Left ventricle myocardium inferior (tissue), 1 donor: Measurements from ENCODE around the gene KCNMA1. TPM values are rescaled to one million over a fixed set of nuclear protein-coding genes. Genes with fewer than 3 reads are reported as not detected.

Experiments used
- DNase-seq: peaks from one replicate; pipeline ENCODE4 v3.0.0-alpha.2; 2020
- H3K27ac ChIP-seq: fragments of 200-600 bp; replicated peaks from 2 replicates; pipeline ENCODE4 v1.8.0; 2021
- H3K27me3 ChIP-seq: fragments of 200-600 bp; 2 replicates; pipeline ENCODE4 v1.8.0; 2021; ENCODE audit warnings: low read depth
- H3K36me3 ChIP-seq: fragments of 200-600 bp; 2 replicates; pipeline ENCODE4 v1.8.0; 2021
- H3K4me1 ChIP-seq: fragments of 200-600 bp; 2 replicates; pipeline ENCODE4 v1.8.0; 2021
- H3K4me3 ChIP-seq: fragments of 200-600 bp; 2 replicates; pipeline ENCODE4 v1.8.0; 2021; ENCODE audit warnings: mild to moderate bottlenecking, moderate library complexity
- H3K9me3 ChIP-seq: fragments of 200-600 bp; replicated peaks from 2 replicates; pipeline ENCODE4 v1.8.0; 2021
- intact Hi-C: fragments of 100-400 bp; cut with micrococcal nuclease; formaldehyde crosslinking; loops from one replicate; pipeline ENCODE4 v1.11.0; 2022
- total RNA-seq: library from RNA; stranded (reverse); fragmentation: NEBNext Ultra II Directional; extraction: Animal tissue kit (Norgen Biotek cat#: 25700); gene quantifications from one replicate; pipeline ENCODE4 v1.2.1, GENCODE V29; 2021
- TF ChIP-seq, protein P1 (sequence below): fragments of 200-600 bp; IDR thresholded peaks from 2 replicates; pipeline ENCODE4 v1.8.0; 2021; ENCODE audit warnings: antibody characterized with exemption, mild to moderate bottlenecking, borderline replicate concordance
- donor health status: DM: no; HTN: yes; CAD: no; lungs with severe emphysema.

The KCNMA1 gene
- total RNA-seq, 1 donor from 2014 or later, result 1.8 TPM

DNA sequence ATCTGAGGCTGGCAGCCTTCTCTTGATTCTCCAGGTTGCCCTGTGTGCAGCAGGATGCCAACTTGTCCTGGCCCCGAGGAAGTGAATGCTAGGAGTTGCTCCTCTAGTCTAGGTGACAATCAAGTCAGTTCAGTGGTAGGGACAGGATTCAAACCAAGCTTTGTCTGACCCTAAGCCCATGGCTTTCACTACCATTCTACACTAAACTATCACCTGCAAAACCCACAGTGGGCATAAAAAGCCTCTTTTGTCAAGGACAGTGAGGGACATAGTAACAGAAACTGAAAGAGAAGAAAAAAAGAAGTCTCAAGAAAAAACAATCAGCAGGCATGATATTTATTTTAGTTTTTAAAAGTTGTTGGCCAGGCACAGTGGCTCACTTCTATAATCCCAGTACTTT lies 33.5 kb downstream of the KCNMA1 start:
- TF ChIP-seq, protein P1, sequence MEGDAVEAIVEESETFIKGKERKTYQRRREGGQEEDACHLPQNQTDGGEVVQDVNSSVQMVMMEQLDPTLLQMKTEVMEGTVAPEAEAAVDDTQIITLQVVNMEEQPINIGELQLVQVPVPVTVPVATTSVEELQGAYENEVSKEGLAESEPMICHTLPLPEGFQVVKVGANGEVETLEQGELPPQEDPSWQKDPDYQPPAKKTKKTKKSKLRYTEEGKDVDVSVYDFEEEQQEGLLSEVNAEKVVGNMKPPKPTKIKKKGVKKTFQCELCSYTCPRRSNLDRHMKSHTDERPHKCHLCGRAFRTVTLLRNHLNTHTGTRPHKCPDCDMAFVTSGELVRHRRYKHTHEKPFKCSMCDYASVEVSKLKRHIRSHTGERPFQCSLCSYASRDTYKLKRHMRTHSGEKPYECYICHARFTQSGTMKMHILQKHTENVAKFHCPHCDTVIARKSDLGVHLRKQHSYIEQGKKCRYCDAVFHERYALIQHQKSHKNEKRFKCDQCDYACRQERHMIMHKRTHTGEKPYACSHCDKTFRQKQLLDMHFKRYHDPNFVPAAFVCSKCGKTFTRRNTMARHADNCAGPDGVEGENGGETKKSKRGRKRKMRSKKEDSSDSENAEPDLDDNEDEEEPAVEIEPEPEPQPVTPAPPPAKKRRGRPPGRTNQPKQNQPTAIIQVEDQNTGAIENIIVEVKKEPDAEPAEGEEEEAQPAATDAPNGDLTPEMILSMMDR, result no peak
- Histone ChIP-seq H3K4me3 (no peak overlapping the region), H3K27ac (no peak overlapping the region), H3K36me3 (no peaks in the 10 kb centered on the region), H3K4me1 (no peaks in the 10 kb centered on the region), H3K27me3 (peaks cover 88% of the 10 kb centered on the region), H3K9me3 (no peaks in the 10 kb centered on the region)
- DNase-seq, result no peak
- intact Hi-C loops, result no loop called here

DNA sequence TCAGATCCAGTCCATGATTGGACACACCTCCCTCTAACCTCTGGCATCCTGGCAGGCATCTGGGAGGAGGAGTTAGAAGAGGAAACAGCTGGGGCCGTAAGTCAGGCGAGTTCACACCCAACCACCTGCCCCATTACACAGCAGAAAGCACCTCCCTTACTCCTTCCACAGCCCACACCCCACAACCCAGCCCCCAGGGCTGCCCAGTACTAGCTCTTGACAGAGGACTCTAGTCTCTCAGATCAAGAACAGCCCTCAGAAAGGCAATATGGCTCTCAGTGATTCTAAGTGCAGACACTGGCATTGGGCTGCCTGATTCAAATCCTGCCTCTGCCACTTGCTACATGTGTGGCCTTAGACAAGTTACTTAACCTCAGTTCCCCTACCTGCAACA lies 34.1 kb downstream of the KCNMA1 start:
- no peak overlapping the region for H3K27ac ChIP-seq
- DNase-seq, result no peak
- intact Hi-C loops, result no loop called here
- H3K36me3 ChIP-seq, result no peaks in the 10 kb centered on the region
- peaks cover 94% of the 10 kb centered on the region for H3K27me3 ChIP-seq
- TF ChIP-seq, protein P1, result no peak
- no peaks in the 10 kb centered on the region for H3K9me3 ChIP-seq
- no peak overlapping the region for H3K4me3 ChIP-seq
- H3K4me1 ChIP-seq, result no peaks in the 10 kb centered on the region

DNA sequence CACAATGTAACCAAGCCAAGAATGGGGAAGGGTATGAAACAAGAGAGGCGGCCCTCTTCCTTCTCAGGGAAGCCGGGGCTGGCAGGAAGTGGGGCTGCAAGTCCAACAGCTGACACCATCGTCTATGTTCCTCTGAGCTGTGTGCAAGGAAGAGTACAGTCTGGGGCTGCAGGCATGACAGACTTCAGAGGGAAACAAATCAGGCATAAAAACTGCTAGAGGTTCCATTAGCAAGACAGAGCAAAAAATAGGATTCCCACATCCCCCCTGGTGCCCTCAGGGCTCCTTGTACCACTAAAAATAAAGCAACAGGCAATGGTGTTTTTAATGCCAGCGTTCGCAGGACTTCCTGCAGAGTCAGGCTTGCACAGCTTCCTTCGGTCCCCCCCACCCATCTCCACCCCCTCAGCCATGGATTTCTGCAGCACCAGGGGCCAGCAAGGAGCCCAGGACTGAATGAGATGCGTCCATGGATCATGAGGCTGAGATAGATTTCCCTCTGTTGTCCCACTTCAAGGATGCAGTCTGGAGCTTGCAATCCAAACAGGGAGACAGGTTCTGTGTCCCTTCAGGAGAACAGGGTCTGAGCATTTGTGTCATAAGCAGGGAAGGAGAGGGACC lies 34.6 kb downstream of the KCNMA1 start:
- Histone ChIP-seq H3K36me3 (no peaks in the 10 kb centered on the region), H3K27me3 (peaks cover 92% of the 10 kb centered on the region), H3K9me3 (no peaks in the 10 kb centered on the region), H3K4me1 (no peaks in the 10 kb centered on the region), H3K27ac (no peak overlapping the region), H3K4me3 (no peak overlapping the region)
- TF ChIP-seq, protein P1, result no peak
- no peak for DNase-seq
- intact Hi-C loops, result no loop called here

DNA sequence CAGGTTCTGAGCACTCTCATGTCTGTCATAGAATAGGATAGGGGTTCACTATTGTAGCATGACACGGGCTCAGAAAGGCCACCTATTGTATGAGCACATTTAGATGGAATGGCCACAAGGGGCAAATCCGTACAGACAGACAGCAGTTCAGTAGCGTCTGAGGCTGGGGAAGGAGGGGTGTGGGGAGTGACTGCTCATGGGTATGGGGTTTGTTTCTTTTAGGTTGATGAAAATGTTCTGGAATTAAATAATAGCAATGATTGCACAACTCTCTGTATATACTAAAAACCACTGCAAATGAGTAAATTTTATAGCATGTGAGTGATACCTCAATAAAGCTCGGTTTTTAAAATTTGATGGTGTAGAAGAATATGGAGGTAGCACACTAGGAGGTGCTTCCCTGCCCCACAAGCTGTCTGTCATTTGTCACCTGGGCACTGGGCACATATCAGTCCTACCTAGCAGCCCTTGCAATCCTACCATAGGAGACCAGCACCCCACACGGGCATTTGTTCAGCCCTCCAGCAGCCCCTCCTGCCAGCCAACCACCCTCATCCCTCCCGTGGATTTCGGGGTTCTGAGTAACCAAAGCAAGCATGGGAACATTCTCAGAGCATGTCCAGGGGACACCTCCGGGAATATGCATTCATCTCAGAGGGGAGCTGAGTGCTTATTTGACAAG lies 35.2 kb downstream of the KCNMA1 start:
- Histone ChIP-seq H3K4me1 (no peaks in the 10 kb centered on the region), H3K27ac (no peak overlapping the region), H3K27me3 (peaks cover 85% of the 10 kb centered on the region), H3K4me3 (no peak overlapping the region), H3K36me3 (no peaks in the 10 kb centered on the region), H3K9me3 (no peaks in the 10 kb centered on the region)
- intact Hi-C loops, result no loop called here
- DNase-seq, result no peak
- TF ChIP-seq, protein P1, result no peak

DNA sequence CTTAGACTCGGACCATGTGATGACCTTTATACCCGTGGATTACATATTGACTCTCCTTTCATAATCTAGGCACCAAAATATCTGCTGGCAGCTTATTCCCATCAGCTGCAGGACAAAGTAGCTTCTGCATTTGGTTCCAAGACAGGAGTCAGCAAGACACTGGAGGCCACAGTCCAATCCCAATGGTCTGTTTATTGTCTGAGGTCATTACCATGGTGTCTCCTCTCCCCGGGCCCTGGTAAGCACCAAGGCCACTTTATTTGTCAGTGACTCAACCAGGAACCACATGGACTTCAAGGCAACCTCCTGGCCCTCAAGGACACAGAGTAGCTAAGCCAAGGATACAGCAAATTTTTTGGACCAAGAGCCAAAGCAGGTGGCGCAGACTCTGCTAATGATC lies 36.1 kb downstream of the KCNMA1 start:
- peaks cover 77% of the 10 kb centered on the region for H3K27me3 ChIP-seq
- H3K4me1 ChIP-seq, result no peaks in the 10 kb centered on the region
- H3K36me3 ChIP-seq, result no peaks in the 10 kb centered on the region
- H3K27ac ChIP-seq, result no peak overlapping the region
- no peak for DNase-seq
- no peaks in the 10 kb centered on the region for H3K9me3 ChIP-seq
- TF ChIP-seq, protein P1, result no peak
- intact Hi-C loops, result no loop called here
- H3K4me3 ChIP-seq, result no peak overlapping the region
